GM21529 (cell line): ENCODE measurements around the gene GMCL2.

Experiments
- ATAC-seq: cut with Tn5 transposase; IDR thresholded peaks from one replicate; pipeline ENCODE4 v1.9.1; 2021; ENCODE audit not compliant: unreplicated experiment

GMCL2 gene

GRCh38 chr5:178145965-178146820, 41.0 kb downstream of the GMCL2 start:
- peak; percentile 72 for ATAC-seq

GRCh38 chr5:178143901-178144300, 43.3 kb downstream of the GMCL2 start:
- no peak for ATAC-seq

GRCh38 chr5:178143246-178143645, 43.9 kb downstream of the GMCL2 start:
- ATAC-seq = no peak

- ATAC-seq = no peak
Measured at GRCh38 chr5:178142642-178143041, 44.5 kb downstream of the GMCL2 start.

- no peak for ATAC-seq
Measured at GRCh38 chr5:178141550-178141949, 45.6 kb downstream of the GMCL2 start.

DNA sequence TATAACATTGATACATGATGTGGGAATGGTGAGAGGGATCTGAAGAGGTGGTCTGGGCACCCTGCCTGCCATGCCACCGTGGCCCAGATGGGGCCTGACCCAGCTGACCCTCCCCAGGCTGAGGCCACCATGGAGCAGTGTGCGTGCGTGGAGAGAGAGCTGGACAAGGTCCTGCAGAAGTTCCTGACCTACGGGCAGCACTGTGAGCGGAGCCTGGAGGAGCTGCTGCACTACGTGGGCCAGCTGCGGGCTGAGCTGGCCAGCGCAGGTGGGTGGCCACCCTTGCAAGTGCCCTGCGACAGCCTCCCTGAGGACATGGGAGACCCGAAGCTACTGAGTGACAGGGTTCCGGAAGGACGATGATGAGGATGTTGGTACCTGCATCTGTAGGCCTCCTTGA, 49.2 kb downstream of the GMCL2 start:
- ATAC-seq = no peak

GRCh38 chr5:178136990-178137389, 50.2 kb downstream of the GMCL2 start:
- ATAC-seq = no peak
